Uterus (tissue), 4 donors: ENCODE results near the gene CELSR1. TPM values are rescaled to one million over a fixed set of nuclear protein-coding genes. Genes with fewer than 3 reads are reported as not detected.

ENCODE experiments used
- DNase-seq, 2 donors: peaks; one replicate each; pipeline ENCODE4 v3.0.0-alpha.2; 2019 to 2020
- H3K27ac ChIP-seq, 2 donors: fragments of 200-600 bp; sonication (generic); 1 replicate in 1 of 2; 2 replicates in 1 of 2; pipeline ENCODE4 v1.5.1; 2016 to 2018
- H3K27me3 ChIP-seq, 2 donors: fragments of 200-600 bp; sonication (generic); one replicate each; pipeline ENCODE4 v1.5.1; 2018 to 2019; ENCODE audit warnings: control low read depth in 1 of 2
- H3K36me3 ChIP-seq, 2 donors: fragments of 200-600 bp; sonication (generic); one replicate each; pipeline ENCODE4 v1.5.1; 2019; ENCODE audit warnings: control low read depth in 1 of 2
- H3K4me1 ChIP-seq, 2 donors: fragments of 200-600 bp; sonication (generic); one replicate each; pipeline ENCODE4 v1.5.1; 2018 to 2019; ENCODE audit warnings: control low read depth in 1 of 2
- H3K4me3 ChIP-seq, 2 donors: fragments of 200-600 bp; sonication (generic); 1 replicate in 1 of 2; 2 replicates in 1 of 2; pipeline ENCODE4 v1.5.1; 2018 to 2019; ENCODE audit warnings: mild to moderate bottlenecking in 1 of 2
- H3K9me3 ChIP-seq, 2 donors: fragments of 200-600 bp; sonication (generic); one replicate each; pipeline ENCODE4 v1.5.1; 2019; ENCODE audit warnings: control low read depth in 1 of 2
- POLR2A ChIP-seq, 2 donors: fragments of 450-650 bp; IDR thresholded peaks; one replicate each; pipeline ENCODE4 v1.6.1; 2016; ENCODE audit warnings: antibody characterized with exemption in 2 of 2, mild to moderate bottlenecking in 1 of 2, moderate library complexity in 1 of 2
- intact Hi-C: fragments of 100-400 bp; cut with DNase I; formaldehyde crosslinking; loops from one replicate; pipeline ENCODE4 v1.15.1; 2023; ENCODE audit warnings: low total_unique reads
- total RNA-seq, 4 donors: library from RNA; depleted of rRNA in 3 of 4; stranded (reverse); fragments of >200 nt in 3 of 4; gene quantifications; one replicate each; pipeline versions ENCODE4 v1.1.0 to v1.2.4, GENCODE V29; 2014 to 2023
- TF ChIP-seq, protein P1 (sequence below), 4 experiments: fragments of 200-600 bp in 2 of 4; fragments of 450-650 bp in 2 of 4; sonication (generic) in 2 of 4; IDR thresholded peaks; one replicate each; pipeline ENCODE4 v1.5.1; 2016 to 2019; ENCODE audit warnings: antibody characterized with exemption in 4 of 4, mild to moderate bottlenecking in 2 of 4, moderate library complexity in 1 of 4
- donor health status: DM: yes; HTN: yes; CAD: no.

CELSR1 gene
- total RNA-seq, 4 donors from 2014 or later, result 1.5 to 15.8 (median 8.4) TPM

DNA sequence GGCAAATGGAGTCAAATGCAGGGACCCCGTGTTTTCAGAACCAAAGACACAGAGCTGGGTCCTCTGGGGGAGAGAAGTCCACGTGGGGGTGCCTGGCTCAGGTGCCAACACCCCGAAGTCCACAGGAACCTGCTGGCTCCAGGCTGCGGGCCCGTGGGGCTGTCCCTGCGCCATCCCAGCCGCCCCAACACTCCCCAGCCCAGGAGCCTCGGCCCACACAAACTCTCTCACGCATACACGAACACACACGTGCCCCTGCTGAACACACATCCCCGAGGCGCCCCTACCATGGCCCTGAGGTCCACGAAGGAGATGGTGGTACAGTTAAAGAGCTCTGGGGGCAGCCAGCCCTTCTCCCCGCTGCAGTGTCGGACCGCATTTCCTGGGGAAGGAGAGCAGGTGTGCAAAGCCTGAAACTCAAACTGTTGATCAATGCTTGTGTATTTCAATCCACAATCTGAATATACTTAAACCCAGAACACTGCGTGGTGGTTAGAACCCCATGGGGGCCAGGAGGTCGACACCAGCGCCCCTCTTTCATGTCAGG, 147.2 kb downstream of the CELSR1 start:
- DNase-seq, result no peak
- H3K4me3 ChIP-seq, result no peak overlapping the region
- TF ChIP-seq POLR2A (IDR thresholded peaks at IDR 0.05), result no peak
- TF ChIP-seq, protein P1, sequence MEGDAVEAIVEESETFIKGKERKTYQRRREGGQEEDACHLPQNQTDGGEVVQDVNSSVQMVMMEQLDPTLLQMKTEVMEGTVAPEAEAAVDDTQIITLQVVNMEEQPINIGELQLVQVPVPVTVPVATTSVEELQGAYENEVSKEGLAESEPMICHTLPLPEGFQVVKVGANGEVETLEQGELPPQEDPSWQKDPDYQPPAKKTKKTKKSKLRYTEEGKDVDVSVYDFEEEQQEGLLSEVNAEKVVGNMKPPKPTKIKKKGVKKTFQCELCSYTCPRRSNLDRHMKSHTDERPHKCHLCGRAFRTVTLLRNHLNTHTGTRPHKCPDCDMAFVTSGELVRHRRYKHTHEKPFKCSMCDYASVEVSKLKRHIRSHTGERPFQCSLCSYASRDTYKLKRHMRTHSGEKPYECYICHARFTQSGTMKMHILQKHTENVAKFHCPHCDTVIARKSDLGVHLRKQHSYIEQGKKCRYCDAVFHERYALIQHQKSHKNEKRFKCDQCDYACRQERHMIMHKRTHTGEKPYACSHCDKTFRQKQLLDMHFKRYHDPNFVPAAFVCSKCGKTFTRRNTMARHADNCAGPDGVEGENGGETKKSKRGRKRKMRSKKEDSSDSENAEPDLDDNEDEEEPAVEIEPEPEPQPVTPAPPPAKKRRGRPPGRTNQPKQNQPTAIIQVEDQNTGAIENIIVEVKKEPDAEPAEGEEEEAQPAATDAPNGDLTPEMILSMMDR (IDR thresholded peaks at IDR 0.05), result no peak
- H3K27ac ChIP-seq, result no peak overlapping the region
- H3K36me3 ChIP-seq, result no peaks in the 10 kb centered on the region
- H3K4me1 ChIP-seq, result no peaks in the 10 kb centered on the region
- intact Hi-C loops, result no loop called here
- no peaks in the 10 kb centered on the region for H3K9me3 ChIP-seq
- no peaks in the 10 kb centered on the region for H3K27me3 ChIP-seq

DNA sequence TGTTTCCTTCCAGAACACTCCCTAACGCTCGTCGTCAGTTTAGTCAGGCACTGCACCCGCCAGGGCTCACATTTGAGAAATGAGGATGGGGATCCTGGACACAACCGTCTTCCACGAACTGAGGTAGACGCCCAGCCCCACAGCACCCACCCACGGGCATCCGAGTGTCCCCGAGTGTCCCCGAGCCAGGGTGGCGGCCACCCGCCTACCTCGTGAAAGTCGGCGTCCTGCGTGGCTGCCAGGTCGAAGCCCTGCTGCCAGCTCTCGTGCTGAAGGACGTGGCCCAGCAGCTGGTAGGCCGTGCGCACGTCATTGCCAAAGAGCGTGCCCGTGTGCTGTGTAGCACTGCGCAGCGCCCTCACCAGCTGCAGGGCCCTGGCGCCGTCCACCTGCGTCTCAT, 148.3 kb downstream of the CELSR1 start:
- no peak for DNase-seq
- TF ChIP-seq, protein P1 (IDR thresholded peaks at IDR 0.05), result no peak
- H3K4me1 ChIP-seq, result no peaks in the 10 kb centered on the region
- no peak overlapping the region for H3K27ac ChIP-seq
- intact Hi-C loops, result no loop called here
- no peaks in the 10 kb centered on the region for H3K9me3 ChIP-seq
- no peak overlapping the region for H3K4me3 ChIP-seq
- no peaks in the 10 kb centered on the region for H3K36me3 ChIP-seq
- no peaks in the 10 kb centered on the region for H3K27me3 ChIP-seq

DNA sequence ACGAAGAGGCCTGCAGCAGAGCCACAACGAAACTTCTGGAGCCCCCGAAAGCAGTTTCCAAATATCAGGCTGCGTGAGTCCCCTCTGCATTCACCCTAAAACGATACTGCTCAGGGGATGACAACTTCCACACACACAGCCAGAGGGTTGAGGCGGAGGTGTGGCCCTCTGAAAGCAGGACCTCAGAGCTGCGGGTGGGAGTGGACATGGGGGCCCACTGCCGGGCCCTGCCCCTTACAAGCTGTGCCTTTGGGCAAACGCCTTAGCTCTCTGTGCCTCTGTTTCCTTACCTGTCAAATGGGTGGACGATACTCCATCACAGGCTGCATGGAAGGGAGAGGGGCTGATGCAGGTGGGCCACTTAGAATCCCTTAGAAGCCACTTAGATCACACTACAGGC, 148.8 kb downstream of the CELSR1 start:
- DNase-seq, result no peak
- Histone ChIP-seq H3K9me3 (no peaks in the 10 kb centered on the region), H3K27ac (no peak overlapping the region), H3K4me3 (no peak overlapping the region), H3K27me3 (no peaks in the 10 kb centered on the region), H3K4me1 (no peaks in the 10 kb centered on the region), H3K36me3 (no peaks in the 10 kb centered on the region)
- intact Hi-C loops, result no loop called here
- TF ChIP-seq, protein P1 (IDR thresholded peaks at IDR 0.05), result no peak

DNA sequence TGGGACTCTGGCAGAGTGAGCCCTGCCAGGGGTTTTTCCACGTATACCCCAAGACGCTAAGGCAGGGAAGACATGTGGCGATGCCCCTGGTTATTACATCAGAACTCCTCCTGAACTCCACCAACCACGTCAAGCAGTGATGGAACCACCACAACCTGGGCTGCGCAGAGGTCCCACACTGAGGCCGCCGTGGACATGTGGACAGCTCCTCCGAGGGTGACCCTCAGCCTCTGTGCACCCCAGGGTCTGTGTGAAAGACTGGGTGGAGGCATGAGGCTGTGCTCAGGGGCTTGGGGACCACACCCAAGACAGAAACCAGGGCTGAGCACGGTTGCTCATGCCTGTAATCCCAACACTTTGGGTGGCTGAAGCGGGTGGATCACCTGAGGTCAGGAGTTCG, 149.7 kb downstream of the CELSR1 start:
- DNase-seq, result no peak
- no peaks in the 10 kb centered on the region for H3K9me3 ChIP-seq
- intact Hi-C loops, result no loop called here
- H3K36me3 ChIP-seq, result no peaks in the 10 kb centered on the region
- H3K27me3 ChIP-seq, result no peaks in the 10 kb centered on the region
- no peak for TF ChIP-seq POLR2A (IDR thresholded peaks at IDR 0.05)
- TF ChIP-seq, protein P1 (IDR thresholded peaks at IDR 0.05), result no peak
- no peak overlapping the region for H3K4me3 ChIP-seq
- H3K27ac ChIP-seq, result no peak overlapping the region
- no peaks in the 10 kb centered on the region for H3K4me1 ChIP-seq

DNA sequence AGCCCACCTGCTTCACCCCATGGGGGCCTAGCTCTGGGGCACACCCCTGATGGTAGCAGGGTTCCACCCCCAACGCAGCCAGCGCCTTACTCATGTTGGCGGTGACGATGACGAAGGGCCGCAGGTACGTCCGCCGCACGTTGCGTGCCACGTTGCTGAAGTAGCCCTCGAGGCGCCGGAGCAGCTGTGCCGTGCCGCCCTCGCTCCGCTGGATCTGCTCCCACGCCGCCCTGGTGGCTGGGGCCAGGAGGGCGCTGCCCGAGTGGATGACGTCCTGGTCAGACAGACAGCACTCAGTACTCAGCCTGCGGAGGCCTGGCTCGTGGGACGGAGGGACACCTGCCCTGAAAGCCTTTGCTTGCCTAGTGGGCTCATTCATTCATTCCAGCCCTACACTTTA, 151.1 kb downstream of the CELSR1 start:
- Histone ChIP-seq H3K4me3 (no peak overlapping the region), H3K27me3 (no peaks in the 10 kb centered on the region), H3K27ac (no peak overlapping the region), H3K4me1 (no peaks in the 10 kb centered on the region), H3K9me3 (no peaks in the 10 kb centered on the region), H3K36me3 (no peaks in the 10 kb centered on the region)
- no peak for DNase-seq
- intact Hi-C loops, result no loop called here
- TF ChIP-seq, protein P1 (IDR thresholded peaks at IDR 0.05), result no peak
- no peak for TF ChIP-seq POLR2A (IDR thresholded peaks at IDR 0.05)
